CD4-positive, alpha-beta memory T cell (primary cell): ENCODE measurements around the gene DNAJC22. TPM values are rescaled to one million over a fixed set of nuclear protein-coding genes. Genes with fewer than 3 reads are reported as not detected.

Experiments
- CTCF ChIA-PET: fragments of 350-600 bp; sonication (Branson Sonifier 250); formaldehyde crosslinking; loops from one replicate; lab custom pipeline; 2021; ENCODE audit warnings: inconsistent platforms; ENCODE audit not compliant: partially characterized antibody; lab: Charles Lee
- POLR2A ChIA-PET: fragments of 350-600 bp; sonication (Branson Sonifier 250); formaldehyde crosslinking; loops from one replicate; lab custom pipeline; 2021; ENCODE audit not compliant: partially characterized antibody; lab: Charles Lee
- DNase-seq, 5 donors: peaks; one replicate each; pipeline versions ENCODE4 v3.0.0 to v3.0.0-alpha.2; 2020 to 2022; ENCODE audit warnings: mixed read lengths in 1 of 5
- H3K27ac ChIP-seq: one replicate; pipeline ENCODE4 v1.7.0; 2013; ENCODE audit warnings: low read depth, low read length
- H3K27me3 ChIP-seq: 2 replicates; pipeline ENCODE4 v1.7.0; 2013; ENCODE audit warnings: mild to moderate bottlenecking, low read length, moderate library complexity; ENCODE audit not compliant: insufficient read depth
- H3K36me3 ChIP-seq: 2 replicates; pipeline ENCODE4 v1.7.0; 2013; ENCODE audit warnings: mild to moderate bottlenecking, low read length, moderate library complexity; ENCODE audit not compliant: insufficient read depth
- H3K4me1 ChIP-seq: 2 replicates; pipeline ENCODE4 v1.7.0; 2013; ENCODE audit warnings: mild to moderate bottlenecking, low read length, moderate library complexity; ENCODE audit not compliant: insufficient read depth
- H3K4me3 ChIP-seq, 2 donors: one replicate each; pipeline ENCODE4 v1.7.0; 2013; ENCODE audit warnings: low read length in 2 of 2, mild to moderate bottlenecking in 1 of 2
- H3K9me3 ChIP-seq, 2 donors: one replicate each; pipeline ENCODE4 v1.7.0; 2013; ENCODE audit warnings: low read length in 2 of 2, control low read depth in 1 of 2; ENCODE audit not compliant: control insufficient read depth in 1 of 2
- H3K27ac Mint-ChIP-seq, 7 donors: one replicate each; pipeline ENCODE4 v1.8.0; 2020 to 2021; ENCODE audit warnings: mixed read lengths in 7 of 7, mild to moderate bottlenecking in 6 of 7, inconsistent platforms in 3 of 7, moderate library complexity in 3 of 7
- H3K27me3 Mint-ChIP-seq, 2 donors: one replicate each; pipeline ENCODE4 v1.8.0; 2020 to 2021; ENCODE audit warnings: mixed read lengths in 2 of 2
- H3K36me3 Mint-ChIP-seq, 2 donors: one replicate each; pipeline ENCODE4 v1.8.0; 2020 to 2021; ENCODE audit warnings: mixed read lengths in 2 of 2, inconsistent platforms in 1 of 2, mild to moderate bottlenecking in 1 of 2
- H3K4me1 Mint-ChIP-seq, 4 donors: one replicate each; pipeline ENCODE4 v1.8.0; 2020 to 2021; ENCODE audit warnings: mixed read lengths in 4 of 4, mild to moderate bottlenecking in 1 of 4
- H3K4me3 Mint-ChIP-seq, 8 donors: one replicate each; pipeline ENCODE4 v1.8.0; 2020 to 2021; ENCODE audit warnings: mixed read lengths in 8 of 8, mild to moderate bottlenecking in 7 of 8, moderate library complexity in 6 of 8, inconsistent platforms in 3 of 8
- H3K9me3 Mint-ChIP-seq, 8 donors: one replicate each; pipeline ENCODE4 v1.8.0; 2020 to 2021; ENCODE audit warnings: mixed read lengths in 8 of 8, mild to moderate bottlenecking in 5 of 8, inconsistent platforms in 3 of 8, moderate library complexity in 1 of 8
- intact Hi-C: fragments of 100-400 bp; cut with micrococcal nuclease; formaldehyde crosslinking; loops from one replicate; pipeline ENCODE4 v1.15.1; 2023
- polyA plus RNA-seq, 2 donors: library from polyadenylated mRNA; unstranded; fragments of 300-500 nt; fragmentation: Illumina TruSeq; gene quantifications; one replicate each; pipeline ENCODE4 v1.2.3, GENCODE V29; 2021
- total RNA-seq, 2 experiments: library from RNA; stranded (reverse); gene quantifications; one replicate each; pipeline ENCODE4 v1.2.3, GENCODE V29; 2021

DNAJC22 gene
- total and polyA plus RNA-seq, 4 experiments from 2014 or later: not detected

DNA sequence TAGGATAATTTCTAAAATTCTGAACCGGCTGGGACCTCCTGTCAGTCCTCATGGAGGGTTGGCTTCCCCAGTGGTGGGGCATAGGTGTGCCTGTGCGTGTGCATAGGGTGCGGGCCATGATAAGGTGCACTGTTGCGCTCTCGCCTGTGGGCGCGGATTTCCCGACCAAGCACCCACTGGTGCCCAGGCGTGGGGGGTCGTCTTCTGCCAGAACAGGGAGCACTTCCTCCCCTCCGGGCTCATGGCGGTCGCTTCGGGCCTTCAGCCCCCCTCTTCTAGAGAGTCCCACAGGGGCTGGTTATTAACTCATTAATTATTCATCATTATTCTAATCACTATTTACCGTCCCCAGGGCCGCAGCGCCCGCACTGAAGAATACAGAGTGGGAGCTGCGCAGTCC lies 12.5 kb upstream of the DNAJC22 start:
- H3K36me3 ChIP-seq: no peaks in the 10 kb centered on the region
- Mint-ChIP-seq H3K4me3 (peak overlapping the region in 1 of 8 donors; percentile 32), H3K27ac (no peak overlapping the region), H3K27me3 (peaks cover 41 to 57% of the 10 kb centered on the region in 2 donors), H3K9me3 (peaks cover 0 to 1% (median 0%) of the 10 kb centered on the region in 8 donors), H3K36me3 (no peaks in the 10 kb centered on the region), H3K4me1 (peaks cover 16 to 32% (median 21%) of the 10 kb centered on the region in 4 donors)
- peaks cover 37% of the 10 kb centered on the region for H3K27me3 ChIP-seq
- peaks cover 22% of the 10 kb centered on the region for H3K4me1 ChIP-seq
- no peak for DNase-seq
- ChIA-PET POLR2A (no interaction called here), CTCF (interaction anchor here (0.8 to 6.1 kb wide), 8 partner anchors 8 to 45 kb away, joined by 3 to 67 read pairs (median 4); partner anchors contain the start of genes DNAJC22, SPATS2 and TROAP)
- no peaks in the 10 kb centered on the region for H3K9me3 ChIP-seq
- no peak overlapping the region for H3K4me3 ChIP-seq
- intact Hi-C loops: no loop called here
- no peak overlapping the region for H3K27ac ChIP-seq

- CTCF ChIA-PET: interaction anchor here (1.0 to 6.1 kb wide), 7 partner anchors 12 to 45 kb away, joined by 3 to 67 read pairs (median 4); partner anchors contain the start of genes DNAJC22, SPATS2 and TROAP
- intact Hi-C loops: no loop called here
- Mint-ChIP-seq H3K27me3 (peaks cover 41 to 58% of the 10 kb centered on the region in 2 donors), H3K36me3 (no peaks in the 10 kb centered on the region), H3K4me3 (peak overlapping the region in 1 of 8 donors; percentile 51), H3K27ac (no peak overlapping the region), H3K9me3 (peaks cover 0 to 1% (median 0%) of the 10 kb centered on the region in 8 donors), H3K4me1 (peaks cover 16 to 32% (median 21%) of the 10 kb centered on the region in 4 donors)
- DNase-seq: no peak
- Histone ChIP-seq H3K36me3 (no peaks in the 10 kb centered on the region), H3K4me3 (no peak overlapping the region), H3K27ac (no peak overlapping the region), H3K9me3 (no peaks in the 10 kb centered on the region), H3K27me3 (peaks cover 37% of the 10 kb centered on the region), H3K4me1 (peaks cover 22% of the 10 kb centered on the region)
- POLR2A ChIA-PET: no interaction called here
Measured at GRCh38 chr12:49334681-49335080, 12.0 kb upstream of the DNAJC22 start.

DNA sequence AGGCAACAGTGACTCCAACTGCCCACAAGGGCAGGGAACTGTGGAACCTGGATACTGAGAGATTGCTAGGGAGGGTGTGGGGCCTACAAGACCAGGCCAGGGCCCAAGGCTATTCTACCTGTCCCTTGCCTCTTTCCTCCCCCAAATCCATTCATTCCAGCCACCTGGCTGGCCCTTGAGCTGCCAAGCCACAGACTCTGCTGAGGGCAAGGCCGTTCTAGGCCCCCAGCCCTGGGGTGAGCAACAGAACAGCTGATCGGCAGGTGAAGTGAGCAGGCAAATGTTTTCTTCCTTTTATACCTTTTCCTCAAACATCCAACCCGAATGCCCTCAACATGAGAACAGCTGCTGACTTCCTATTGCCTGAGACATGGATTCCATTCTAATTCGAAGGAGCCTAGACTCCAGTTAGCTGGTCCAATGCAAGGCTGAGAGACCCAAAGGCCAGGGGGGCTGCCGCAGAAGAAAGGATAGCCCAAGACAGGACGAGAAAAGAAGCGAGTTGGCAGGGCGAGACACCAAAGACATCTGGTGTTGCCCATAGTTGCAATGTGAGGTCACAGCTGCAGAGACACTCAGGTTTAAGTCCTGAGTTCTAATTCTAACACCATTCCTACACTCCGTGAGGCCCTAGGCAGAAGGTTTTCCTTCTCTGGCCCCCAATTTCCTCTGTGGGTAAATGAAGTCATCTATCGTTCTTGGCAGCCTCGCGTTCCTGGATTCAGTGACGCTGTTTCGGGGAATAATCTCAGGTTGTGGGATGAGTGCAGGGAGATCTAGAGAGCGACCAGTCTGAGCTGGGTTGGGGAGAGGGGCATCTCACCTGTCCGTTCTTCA lies 11.4 kb upstream of the DNAJC22 start:
- POLR2A ChIA-PET: no interaction called here
- intact Hi-C loops: no loop called here

DNA sequence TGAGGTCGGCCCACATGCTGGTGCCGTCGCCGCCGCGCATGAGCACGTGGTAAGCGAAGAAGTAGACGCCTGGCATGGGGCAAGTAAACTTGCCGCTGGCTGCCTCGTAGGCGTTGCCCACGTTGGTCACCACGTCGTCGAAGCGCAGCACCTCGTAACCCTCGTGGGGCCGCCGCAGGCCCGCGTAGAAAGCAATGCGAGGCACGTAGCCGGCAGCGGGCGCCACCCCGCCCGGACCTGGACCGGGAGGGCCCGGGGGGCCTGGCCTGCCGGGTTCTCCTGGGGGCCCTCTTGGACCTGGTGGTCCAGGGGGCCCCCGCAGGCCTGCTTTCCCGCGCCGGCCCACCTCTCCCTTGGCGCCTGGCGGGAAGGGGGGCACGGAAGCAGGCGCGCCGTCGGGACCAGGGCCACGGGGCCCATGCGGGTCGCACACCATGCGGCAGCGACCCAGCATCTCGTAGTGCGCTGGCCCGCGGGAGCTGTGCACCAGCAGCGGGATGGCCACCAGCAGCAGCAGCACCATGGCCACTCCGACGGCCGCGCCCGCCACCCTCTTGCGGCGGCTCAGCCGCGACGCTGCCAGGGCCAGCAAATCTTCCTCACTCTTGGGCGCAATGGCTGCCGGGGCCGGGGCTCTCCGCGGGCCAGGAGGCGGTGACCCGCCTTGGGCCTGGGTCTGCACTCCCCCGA lies 10.6 kb upstream of the DNAJC22 start:
- intact Hi-C loops: no loop called here
- DNase-seq: no peak
- H3K36me3 ChIP-seq: no peaks in the 10 kb centered on the region
- H3K27ac ChIP-seq: no peak overlapping the region
- peaks cover 37% of the 10 kb centered on the region for H3K27me3 ChIP-seq
- H3K4me3 ChIP-seq: no peak overlapping the region
- Mint-ChIP-seq H3K27ac (peak overlapping the region in 1 of 7 donors; percentile 8), H3K9me3 (peaks cover 0 to 1% (median 0%) of the 10 kb centered on the region in 8 donors), H3K27me3 (peaks cover 42 to 68% of the 10 kb centered on the region in 2 donors), H3K36me3 (no peaks in the 10 kb centered on the region), H3K4me3 (peak overlapping the region in 1 of 8 donors; percentile 76), H3K4me1 (peaks cover 16 to 42% (median 23%) of the 10 kb centered on the region in 4 donors)
- ChIA-PET POLR2A (interaction anchor here (1.5 kb wide), 1 partner anchor 31 kb away, joined by 3 read pairs; the partner anchor contains the start of gene SPATS2), CTCF (interaction anchor here (0.6 to 6.1 kb wide), 7 partner anchors 10 to 773 kb away, joined by 3 to 67 read pairs (median 19); partner anchors contain the start of genes DNAJC22 and TROAP)
- H3K4me1 ChIP-seq: peaks cover 22% of the 10 kb centered on the region
- no peaks in the 10 kb centered on the region for H3K9me3 ChIP-seq

More for the DNA sequence above, 11.4 kb upstream of the DNAJC22 start:
- no peak overlapping the region for H3K27ac ChIP-seq
- H3K27ac Mint-ChIP-seq: peak overlapping the region in 3 of 7 donors; percentile 8 to 45 (median 43)
- H3K36me3 Mint-ChIP-seq: no peaks in the 10 kb centered on the region
- H3K4me1 Mint-ChIP-seq: peaks cover 16 to 35% (median 21%) of the 10 kb centered on the region in 4 donors
- peaks cover 37% of the 10 kb centered on the region for H3K27me3 ChIP-seq
- H3K4me3 Mint-ChIP-seq: peak overlapping the region in 5 of 8 donors; percentile 12 to 76 (median 39)
- CTCF ChIA-PET: interaction anchor here (1.0 to 6.1 kb wide), 7 partner anchors 12 to 46 kb away, joined by 3 to 67 read pairs (median 4); partner anchors contain the start of genes DNAJC22, SPATS2 and TROAP
- H3K9me3 Mint-ChIP-seq: peaks cover 0 to 1% (median 0%) of the 10 kb centered on the region in 8 donors
- H3K9me3 ChIP-seq: no peaks in the 10 kb centered on the region
- H3K36me3 ChIP-seq: no peaks in the 10 kb centered on the region
- H3K27me3 Mint-ChIP-seq: peaks cover 41 to 63% of the 10 kb centered on the region in 2 donors
- no peak for DNase-seq
- no peak overlapping the region for H3K4me3 ChIP-seq
- H3K4me1 ChIP-seq: peaks cover 22% of the 10 kb centered on the region

DNA sequence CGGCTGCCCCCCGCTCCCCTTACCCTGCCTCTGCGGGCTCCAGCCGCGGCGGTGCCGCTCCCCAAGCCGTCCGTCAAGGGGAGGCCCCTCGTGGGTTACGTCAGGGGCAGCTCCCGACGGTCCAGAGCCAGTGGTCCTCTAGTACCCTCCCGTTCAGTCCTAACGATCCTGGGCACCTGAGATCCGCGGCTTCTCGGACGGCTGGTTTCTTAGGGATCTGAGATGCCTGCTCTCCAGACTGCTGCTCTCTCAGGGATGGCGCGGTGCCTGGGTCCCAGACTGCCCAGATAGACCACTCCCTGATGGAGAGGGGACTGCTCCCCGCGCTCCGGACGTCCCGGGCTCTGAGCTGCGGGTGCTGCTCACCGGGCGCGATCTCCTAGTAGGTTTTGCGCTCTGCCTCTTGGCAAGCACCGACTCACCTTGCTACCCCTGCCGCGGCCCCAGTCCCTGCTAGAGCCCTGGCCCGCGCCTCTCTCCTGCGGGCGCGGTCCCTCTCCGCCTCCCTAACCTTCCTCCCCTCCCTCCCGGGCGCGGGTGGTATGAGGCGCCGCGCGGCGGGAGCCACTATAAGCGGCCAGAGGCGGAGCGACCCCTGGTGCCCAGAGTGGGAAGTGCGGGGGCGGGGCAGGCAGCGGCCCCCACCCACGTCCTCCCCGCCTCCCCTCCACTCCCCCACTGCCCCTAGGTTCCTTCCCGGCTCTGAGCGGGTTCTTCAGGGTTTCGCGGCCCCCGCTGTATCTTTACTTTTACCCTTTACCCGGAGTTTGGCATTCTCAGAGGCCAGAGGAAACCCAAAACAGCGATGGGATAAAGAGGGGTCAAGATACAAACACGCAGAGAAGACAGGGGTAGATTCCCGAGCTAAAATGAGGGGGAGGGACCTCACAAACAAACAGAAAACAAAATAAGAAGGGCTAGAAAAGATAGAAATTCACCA lies 9.8 kb upstream of the DNAJC22 start, which contains the start of gene C1QL4:
Gene C1QL4 (minus strand): TSS at position 544 of the 940 bp plus-strand sequence. CDS start 711 bp downstream, outside the sequence.
- H3K27ac Mint-ChIP-seq: peak within 1 kb of the TSS in 2 of 7 donors; percentile 24 to 52
- H3K36me3 Mint-ChIP-seq: no peaks in the 10 kb centered on the region
- POLR2A ChIA-PET: interaction anchor here (0.6 to 1.5 kb wide), 4 partner anchors 10 to 73 kb away, joined by 3 read pairs; partner anchors contain the start of genes DNAJC22 and SPATS2
- CTCF ChIA-PET: interaction anchor here (0.6 to 6.1 kb wide), 9 partner anchors 11 to 772 kb away, joined by 3 to 67 read pairs (median 7); partner anchors contain the start of genes DNAJC22 and TROAP
- Histone ChIP-seq H3K36me3 (no peaks in the 10 kb centered on the region), H3K27me3 (peaks cover 37% of the 10 kb centered on the region), H3K9me3 (no peaks in the 10 kb centered on the region), H3K4me3 (peak within 1 kb of the TSS in 1 of 2 donors; percentile 43), H3K27ac (no peak within 1 kb of the TSS), H3K4me1 (peaks cover 22% of the 10 kb centered on the region)
- H3K4me3 Mint-ChIP-seq: peak within 1 kb of the TSS; percentile 13 to 86 (median 70)
- peaks cover 41 to 63% of the 10 kb centered on the region in 2 donors for H3K27me3 Mint-ChIP-seq
- DNase-seq: peak; percentile 81 to 87 (median 81)
- H3K4me1 Mint-ChIP-seq: peaks cover 16 to 41% (median 23%) of the 10 kb centered on the region in 4 donors
- intact Hi-C loops: loop anchor here (1.0 kb wide), 2 partner anchors 14 to 49 kb away; partner anchors contain the start of gene TROAP
- peaks cover 0 to 1% (median 0%) of the 10 kb centered on the region in 8 donors for H3K9me3 Mint-ChIP-seq
